ENCODE data around the gene CRYAA.

DNA sequence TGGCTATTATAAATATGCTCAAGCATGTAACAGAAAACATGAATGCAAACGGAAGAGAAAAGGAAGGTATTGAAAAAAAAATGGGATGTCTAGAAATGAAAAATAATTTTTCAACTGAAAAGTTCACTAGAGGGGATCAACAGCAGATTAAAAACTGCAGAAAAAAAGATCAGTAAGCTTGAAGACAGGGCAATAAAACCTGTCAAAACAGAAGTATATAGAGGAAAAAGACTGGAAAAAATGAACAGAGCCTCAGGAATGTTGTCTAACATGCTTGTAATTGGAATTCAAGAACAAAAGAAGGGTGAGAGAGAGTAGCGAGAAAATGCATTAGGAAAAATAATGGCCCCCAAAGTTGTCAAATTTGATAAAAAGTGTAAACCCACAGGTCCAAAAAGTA lies 29.6 kb downstream of the CRYAA start:
- no peak for TF ChIP-seq EZH2 (IDR thresholded peaks at IDR 0.05; ENCODE audit: borderline replicate concordance, insufficient read depth, low read length, poor library complexity, severe bottlenecking)
- TF ChIP-seq, protein P1, sequence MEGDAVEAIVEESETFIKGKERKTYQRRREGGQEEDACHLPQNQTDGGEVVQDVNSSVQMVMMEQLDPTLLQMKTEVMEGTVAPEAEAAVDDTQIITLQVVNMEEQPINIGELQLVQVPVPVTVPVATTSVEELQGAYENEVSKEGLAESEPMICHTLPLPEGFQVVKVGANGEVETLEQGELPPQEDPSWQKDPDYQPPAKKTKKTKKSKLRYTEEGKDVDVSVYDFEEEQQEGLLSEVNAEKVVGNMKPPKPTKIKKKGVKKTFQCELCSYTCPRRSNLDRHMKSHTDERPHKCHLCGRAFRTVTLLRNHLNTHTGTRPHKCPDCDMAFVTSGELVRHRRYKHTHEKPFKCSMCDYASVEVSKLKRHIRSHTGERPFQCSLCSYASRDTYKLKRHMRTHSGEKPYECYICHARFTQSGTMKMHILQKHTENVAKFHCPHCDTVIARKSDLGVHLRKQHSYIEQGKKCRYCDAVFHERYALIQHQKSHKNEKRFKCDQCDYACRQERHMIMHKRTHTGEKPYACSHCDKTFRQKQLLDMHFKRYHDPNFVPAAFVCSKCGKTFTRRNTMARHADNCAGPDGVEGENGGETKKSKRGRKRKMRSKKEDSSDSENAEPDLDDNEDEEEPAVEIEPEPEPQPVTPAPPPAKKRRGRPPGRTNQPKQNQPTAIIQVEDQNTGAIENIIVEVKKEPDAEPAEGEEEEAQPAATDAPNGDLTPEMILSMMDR (IDR thresholded peaks at IDR 0.05; ENCODE audit: poor library complexity, severe bottlenecking): no peak
- no peak for TF ChIP-seq RAD21 (conservative IDR thresholded peaks at IDR 0.05)
- TF ChIP-seq EP300 (conservative IDR thresholded peaks at IDR 0.05; ENCODE audit: poor library complexity, severe bottlenecking): no peak
- TF ChIP-seq POLR2AphosphoS5 (IDR thresholded peaks at IDR 0.05): no peak
- TF ChIP-seq MXI1 (conservative IDR thresholded peaks at IDR 0.05; ENCODE audit: poor library complexity, severe bottlenecking): no peak
- no peak for TF ChIP-seq SMC3 (conservative IDR thresholded peaks at IDR 0.05; ENCODE audit: poor library complexity)
- TF ChIP-seq TAF1 (IDR thresholded peaks at IDR 0.05; ENCODE audit: low read depth): no peak
- TF ChIP-seq, protein P2, sequence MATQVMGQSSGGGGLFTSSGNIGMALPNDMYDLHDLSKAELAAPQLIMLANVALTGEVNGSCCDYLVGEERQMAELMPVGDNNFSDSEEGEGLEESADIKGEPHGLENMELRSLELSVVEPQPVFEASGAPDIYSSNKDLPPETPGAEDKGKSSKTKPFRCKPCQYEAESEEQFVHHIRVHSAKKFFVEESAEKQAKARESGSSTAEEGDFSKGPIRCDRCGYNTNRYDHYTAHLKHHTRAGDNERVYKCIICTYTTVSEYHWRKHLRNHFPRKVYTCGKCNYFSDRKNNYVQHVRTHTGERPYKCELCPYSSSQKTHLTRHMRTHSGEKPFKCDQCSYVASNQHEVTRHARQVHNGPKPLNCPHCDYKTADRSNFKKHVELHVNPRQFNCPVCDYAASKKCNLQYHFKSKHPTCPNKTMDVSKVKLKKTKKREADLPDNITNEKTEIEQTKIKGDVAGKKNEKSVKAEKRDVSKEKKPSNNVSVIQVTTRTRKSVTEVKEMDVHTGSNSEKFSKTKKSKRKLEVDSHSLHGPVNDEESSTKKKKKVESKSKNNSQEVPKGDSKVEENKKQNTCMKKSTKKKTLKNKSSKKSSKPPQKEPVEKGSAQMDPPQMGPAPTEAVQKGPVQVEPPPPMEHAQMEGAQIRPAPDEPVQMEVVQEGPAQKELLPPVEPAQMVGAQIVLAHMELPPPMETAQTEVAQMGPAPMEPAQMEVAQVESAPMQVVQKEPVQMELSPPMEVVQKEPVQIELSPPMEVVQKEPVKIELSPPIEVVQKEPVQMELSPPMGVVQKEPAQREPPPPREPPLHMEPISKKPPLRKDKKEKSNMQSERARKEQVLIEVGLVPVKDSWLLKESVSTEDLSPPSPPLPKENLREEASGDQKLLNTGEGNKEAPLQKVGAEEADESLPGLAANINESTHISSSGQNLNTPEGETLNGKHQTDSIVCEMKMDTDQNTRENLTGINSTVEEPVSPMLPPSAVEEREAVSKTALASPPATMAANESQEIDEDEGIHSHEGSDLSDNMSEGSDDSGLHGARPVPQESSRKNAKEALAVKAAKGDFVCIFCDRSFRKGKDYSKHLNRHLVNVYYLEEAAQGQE (IDR thresholded peaks at IDR 0.05; ENCODE audit: borderline replicate concordance): no peak

All from neural cell (in vitro differentiated cells).